GM18508 (cell line): Measurements from ENCODE around the gene TUFM.
"Not testable (repeated sequence)": the region's sequence is repeated elsewhere in the genome, so short reads cannot be mapped to it uniquely, and the experiment has no call there.

Experiments
- ATAC-seq: cut with Tn5 transposase; IDR thresholded peaks from one replicate; pipeline ENCODE4 v1.9.1; 2021; ENCODE audit warnings: moderate number of reproducible peaks; ENCODE audit not compliant: insufficient read depth, unreplicated experiment

TUFM gene

DNA sequence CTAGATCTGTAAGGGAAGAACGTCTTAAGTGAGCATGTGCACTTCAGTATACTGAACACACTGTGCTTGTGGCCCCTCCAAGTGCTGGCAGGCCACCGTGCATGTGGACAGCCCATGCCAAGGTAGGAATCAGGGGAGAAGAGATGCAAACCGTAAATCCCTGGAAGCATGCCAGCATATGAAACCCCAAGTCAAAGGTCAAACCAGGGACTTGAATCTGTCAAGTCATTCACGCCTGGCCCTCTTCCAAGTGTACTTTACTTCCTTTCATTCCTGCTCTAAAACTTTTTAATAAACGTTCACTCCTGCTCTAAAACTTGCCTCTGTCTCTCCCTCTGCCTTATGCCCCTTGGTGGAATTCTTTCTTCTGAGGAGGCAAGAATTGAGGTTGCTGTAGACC lies 26.1 kb downstream of the TUFM start:
- no peak for ATAC-seq

DNA sequence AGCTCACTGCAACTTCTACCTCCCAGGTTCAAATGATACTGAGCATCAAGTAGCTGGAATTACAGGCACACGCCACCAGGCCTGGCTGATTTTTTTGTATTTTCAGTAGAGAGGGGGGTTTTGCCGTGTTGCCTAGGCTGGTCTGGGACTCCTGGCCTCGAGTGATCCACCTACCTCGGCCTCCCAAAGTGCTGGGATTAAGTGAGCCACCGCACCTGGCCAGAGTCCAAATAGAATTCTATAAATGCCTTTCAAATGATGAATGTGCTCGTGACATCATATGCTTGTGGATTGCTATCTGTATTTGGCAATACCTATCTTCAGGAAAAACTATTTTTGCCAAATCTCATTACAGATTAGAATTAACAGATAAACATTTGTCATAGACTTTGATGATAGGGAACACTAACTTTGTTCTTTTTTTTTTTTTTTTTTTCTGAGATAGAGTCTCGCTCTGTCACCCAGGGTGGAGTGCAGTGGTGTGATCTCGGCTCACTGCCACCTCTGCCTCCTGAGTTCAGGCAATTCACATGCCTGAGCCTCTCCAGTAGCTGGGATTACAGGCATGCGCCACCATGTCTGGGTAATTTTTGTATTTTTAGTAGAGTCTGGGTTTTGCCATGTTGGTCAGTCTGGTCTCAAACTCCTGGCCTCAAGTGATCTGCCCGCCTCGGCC lies 38.6 kb downstream of the TUFM start:
- not testable (repeated sequence) for ATAC-seq

DNA sequence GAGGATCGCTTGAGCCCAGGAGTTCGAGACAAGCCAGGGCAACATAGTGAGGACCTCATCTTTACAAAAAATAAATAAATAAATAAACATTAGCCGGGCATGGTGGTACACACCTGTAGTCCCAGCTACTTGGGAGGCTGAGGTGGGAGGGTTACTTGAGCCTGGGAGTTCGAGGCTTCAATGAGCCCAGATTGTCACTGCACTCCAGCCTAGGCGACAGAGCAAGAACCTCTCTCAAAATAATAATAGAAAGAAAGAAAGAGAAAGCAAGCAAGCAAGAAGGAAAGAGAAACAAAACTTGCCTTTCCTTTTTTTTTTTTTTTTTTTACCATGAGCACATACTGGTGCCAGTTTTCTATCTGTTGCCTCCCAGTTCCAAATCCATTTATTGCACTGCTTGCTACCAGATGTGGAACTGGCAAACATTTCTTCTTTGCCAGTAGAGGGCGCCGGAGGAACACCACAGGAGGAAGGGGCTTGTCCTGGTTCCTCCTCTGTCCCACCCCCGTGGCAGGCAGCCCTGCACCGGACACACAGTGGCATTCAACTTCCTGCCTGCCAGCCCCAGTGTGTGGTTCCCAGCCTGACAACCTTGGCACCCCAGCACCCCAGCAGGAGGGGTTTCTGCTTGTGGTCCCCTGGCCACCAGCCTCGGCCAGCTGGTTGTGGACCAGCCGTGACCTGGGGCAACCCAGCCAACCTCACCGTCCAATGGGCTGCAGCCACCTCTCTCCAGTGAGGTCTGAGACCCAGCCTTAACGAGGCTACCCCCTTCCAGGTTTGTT lies 43.7 kb downstream of the TUFM start:
- ATAC-seq: not testable (repeated sequence)
